ENCODE data around the gene NPPA. TPM values are rescaled to one million over a fixed set of nuclear protein-coding genes. Genes with fewer than 3 reads are reported as not detected.

The NPPA gene
- total RNA-seq, 1 experiment from 2014 or later, result not detected

- H3K27ac Mint-ChIP-seq (ENCODE audit: unreplicated experiment), result no peak overlapping the region
Measured at GRCh38 chr1:11885916-11886315, 38.3 kb upstream of the NPPA start.

GRCh38 chr1:11882814-11883538, 35.4 kb upstream of the NPPA start:
- BruUV-seq (replicated peaks), result no TSS peak
- no peak for TF ChIP-seq CTCF (IDR thresholded peaks at IDR 0.05; ENCODE audit: unreplicated experiment)
- no peak overlapping the region for H3K27ac Mint-ChIP-seq (ENCODE audit: unreplicated experiment)
- no peaks in the 10 kb centered on the region for H3K36me3 Mint-ChIP-seq (ENCODE audit: insufficient read depth, unreplicated experiment)
- H3K9me3 Mint-ChIP-seq (ENCODE audit: low read depth, unreplicated experiment), result no peaks in the 10 kb centered on the region
- peaks cover 33% of the 10 kb centered on the region for H3K27me3 Mint-ChIP-seq (ENCODE audit: unreplicated experiment)
- H3K4me3 Mint-ChIP-seq (ENCODE audit: low read depth, unreplicated experiment), result no peak overlapping the region
- CTCF ChIA-PET, result interaction anchor here (0.6 to 0.9 kb wide), 2 partner anchors 11 to 18 kb away, joined by 3 to 6 read pairs; no protein-coding TSS in a partner anchor
- H3K4me1 Mint-ChIP-seq (ENCODE audit: low read depth, unreplicated experiment), result no peaks in the 10 kb centered on the region
- peak; percentile 45 for DNase-seq
- intact Hi-C loops (cut with micrococcal nuclease; ENCODE audit: unreplicated experiment), result no loop called here

More at GRCh38 chr1:11885916-11886315, 38.3 kb upstream of the NPPA start:
- intact Hi-C loops (cut with micrococcal nuclease; ENCODE audit: unreplicated experiment), result no loop called here
- CTCF ChIA-PET, result no interaction called here
- no TSS peak for BruUV-seq (replicated peaks)
- Mint-ChIP-seq H3K36me3 (ENCODE audit: insufficient read depth, unreplicated experiment) (no peaks in the 10 kb centered on the region), H3K4me1 (ENCODE audit: low read depth, unreplicated experiment) (no peaks in the 10 kb centered on the region), H3K9me3 (ENCODE audit: low read depth, unreplicated experiment) (no peaks in the 10 kb centered on the region), H3K27me3 (ENCODE audit: unreplicated experiment) (peaks cover 27% of the 10 kb centered on the region), H3K4me3 (ENCODE audit: low read depth, unreplicated experiment) (no peak overlapping the region)
- no peak for DNase-seq
- no peak for TF ChIP-seq CTCF (IDR thresholded peaks at IDR 0.05; ENCODE audit: unreplicated experiment)

GRCh38 chr1:11881749-11882441, 34.3 kb upstream of the NPPA start:
- Mint-ChIP-seq H3K4me3 (ENCODE audit: low read depth, unreplicated experiment) (no peak overlapping the region), H3K27me3 (ENCODE audit: unreplicated experiment) (peaks cover 42% of the 10 kb centered on the region), H3K4me1 (ENCODE audit: low read depth, unreplicated experiment) (no peaks in the 10 kb centered on the region), H3K27ac (ENCODE audit: unreplicated experiment) (no peak overlapping the region), H3K36me3 (ENCODE audit: insufficient read depth, unreplicated experiment) (no peaks in the 10 kb centered on the region), H3K9me3 (ENCODE audit: low read depth, unreplicated experiment) (no peaks in the 10 kb centered on the region)
- CTCF ChIA-PET, result no interaction called here
- DNase-seq, result no peak
- no peak for TF ChIP-seq CTCF (IDR thresholded peaks at IDR 0.05; ENCODE audit: unreplicated experiment)
- intact Hi-C loops (cut with micrococcal nuclease; ENCODE audit: unreplicated experiment), result no loop called here
- no TSS peak for BruUV-seq (replicated peaks)

GRCh38 chr1:11880911-11881748, 33.5 kb upstream of the NPPA start:
- no peak overlapping the region for H3K27ac Mint-ChIP-seq (ENCODE audit: unreplicated experiment)
- no peaks in the 10 kb centered on the region for H3K36me3 Mint-ChIP-seq (ENCODE audit: insufficient read depth, unreplicated experiment)
- H3K4me1 Mint-ChIP-seq (ENCODE audit: low read depth, unreplicated experiment), result no peaks in the 10 kb centered on the region
- no peak for TF ChIP-seq CTCF (IDR thresholded peaks at IDR 0.05; ENCODE audit: unreplicated experiment)
- no TSS peak for BruUV-seq (replicated peaks)
- CTCF ChIA-PET, result no interaction called here
- H3K27me3 Mint-ChIP-seq (ENCODE audit: unreplicated experiment), result peaks cover 49% of the 10 kb centered on the region
- intact Hi-C loops (cut with micrococcal nuclease; ENCODE audit: unreplicated experiment), result no loop called here
- H3K9me3 Mint-ChIP-seq (ENCODE audit: low read depth, unreplicated experiment), result no peaks in the 10 kb centered on the region
- no peak for DNase-seq
- H3K4me3 Mint-ChIP-seq (ENCODE audit: low read depth, unreplicated experiment), result no peak overlapping the region
